GM18909 (cell line): ENCODE measurements around the gene SLC8B1.
A peak's percentile ranks its signal among the peaks of the same experiment; 100 is the strongest.
"Not testable (repeated sequence)": the region's sequence is repeated elsewhere in the genome, so short reads cannot be mapped to it uniquely, and the experiment has no call there.

ENCODE experiments used
- ATAC-seq: cut with Tn5 transposase; IDR thresholded peaks from one replicate; pipeline ENCODE4 v1.9.1; 2021; ENCODE audit warnings: mild to moderate bottlenecking; ENCODE audit not compliant: unreplicated experiment, poor library complexity

Gene SLC8B1

GRCh38 chr12:113358381-113359132 is 23.6 kb upstream of the SLC8B1 start, which contains the start of gene PLBD2:
Gene PLBD2, plus strand, starts transcription at chr12:113358587. Its CDS starts 14 bp downstream, at chr12:113358601.
- ATAC-seq: peak; percentile 88

- not testable (repeated sequence) for ATAC-seq
Measured at GRCh38 chr12:113354192-113354591, 19.3 kb upstream of the SLC8B1 start.

DNA sequence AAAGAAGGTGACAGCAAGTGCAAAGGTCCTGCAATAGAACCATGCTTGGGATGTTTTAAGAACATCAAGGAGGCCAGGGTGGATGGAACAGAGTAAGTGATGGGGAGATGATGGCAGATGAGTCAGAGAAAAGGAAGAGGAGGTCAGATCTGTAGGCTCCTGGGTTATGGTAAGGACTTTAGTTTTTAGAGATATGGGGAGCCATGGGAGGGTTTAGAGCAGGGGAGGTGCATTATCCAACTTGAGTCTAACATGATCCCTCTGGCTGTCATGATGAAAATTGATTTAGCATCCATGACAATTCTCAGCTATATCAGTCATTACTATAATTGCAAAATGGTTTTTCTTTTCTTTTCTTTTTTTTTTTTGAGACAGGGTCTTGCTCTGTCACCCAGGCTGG is 16.2 kb upstream of the SLC8B1 start:
- no peak for ATAC-seq

GRCh38 chr12:113348849-113349536 is 14.1 kb upstream of the SLC8B1 start:
- no peak for ATAC-seq

DNA sequence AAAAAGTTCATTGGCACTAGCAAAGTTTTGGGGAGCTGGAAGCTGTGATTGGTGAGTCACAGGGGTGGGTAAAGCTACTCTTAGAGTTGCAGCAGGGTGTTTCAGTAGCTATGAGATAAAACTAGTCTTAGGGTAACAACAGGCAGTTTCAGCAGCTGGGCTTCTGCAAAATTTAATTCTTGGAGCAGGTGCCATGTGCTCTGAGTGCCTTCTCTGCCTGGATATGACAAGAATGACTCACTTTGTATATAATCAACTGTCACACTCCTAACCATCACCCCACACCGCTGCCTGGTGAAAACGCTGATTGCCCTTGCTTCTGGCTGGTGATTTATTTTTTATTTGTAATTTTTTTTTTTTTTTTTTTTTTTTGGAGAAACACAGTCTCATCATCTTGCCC is 13.0 kb upstream of the SLC8B1 start:
- no peak for ATAC-seq

- no peak for ATAC-seq
Measured at GRCh38 chr12:113347107-113347506, 12.2 kb upstream of the SLC8B1 start.

DNA sequence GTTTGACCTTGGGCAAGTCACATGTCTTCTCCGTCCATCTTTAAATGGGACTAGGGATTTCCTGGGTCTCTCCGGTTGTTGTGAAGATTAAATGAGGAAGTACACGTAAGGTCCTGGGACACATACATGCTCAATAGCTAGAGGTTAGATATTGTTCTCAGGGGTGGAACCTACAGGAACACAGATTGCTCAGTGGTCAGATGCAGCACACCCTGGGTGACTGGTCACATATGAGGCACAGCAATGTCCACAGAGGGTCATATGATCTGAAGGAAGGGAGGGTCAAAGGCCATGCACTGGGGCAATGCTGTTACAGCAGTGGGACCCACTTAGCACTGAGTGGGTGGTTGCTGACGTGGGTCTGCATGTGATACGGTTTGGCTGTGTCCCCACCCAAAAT is 11.4 kb upstream of the SLC8B1 start:
- ATAC-seq: no peak

GRCh38 chr12:113345318-113345717 is 10.4 kb upstream of the SLC8B1 start:
- no peak for ATAC-seq

- ATAC-seq: no peak
Measured at GRCh38 chr12:113341535-113341934, 6.6 kb upstream of the SLC8B1 start.

GRCh38 chr12:113340061-113340460 is 5.2 kb upstream of the SLC8B1 start:
- ATAC-seq: no peak

- ATAC-seq: no peak
Measured at GRCh38 chr12:113339540-113339939, 4.6 kb upstream of the SLC8B1 start.

GRCh38 chr12:113333877-113334785 is 778 bp downstream of the SLC8B1 start:
- ATAC-seq: peak; percentile 16

DNA sequence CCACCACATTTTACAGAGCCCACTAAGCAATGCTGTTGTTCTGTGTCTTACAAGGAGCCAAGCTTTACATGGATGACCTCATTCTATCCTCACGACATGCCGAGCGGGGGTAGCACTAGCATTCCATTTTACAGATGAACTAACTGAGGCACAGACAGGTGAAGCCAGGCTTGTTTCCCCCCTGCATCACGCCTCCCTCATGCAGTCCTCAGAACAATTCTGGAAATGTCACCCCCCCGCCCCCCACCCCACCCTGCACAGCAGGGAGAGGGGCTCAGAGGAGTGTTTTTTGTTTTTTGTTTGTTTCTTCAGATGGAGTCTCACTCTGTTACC is 1.5 kb downstream of the SLC8B1 start:
- no peak for ATAC-seq

DNA sequence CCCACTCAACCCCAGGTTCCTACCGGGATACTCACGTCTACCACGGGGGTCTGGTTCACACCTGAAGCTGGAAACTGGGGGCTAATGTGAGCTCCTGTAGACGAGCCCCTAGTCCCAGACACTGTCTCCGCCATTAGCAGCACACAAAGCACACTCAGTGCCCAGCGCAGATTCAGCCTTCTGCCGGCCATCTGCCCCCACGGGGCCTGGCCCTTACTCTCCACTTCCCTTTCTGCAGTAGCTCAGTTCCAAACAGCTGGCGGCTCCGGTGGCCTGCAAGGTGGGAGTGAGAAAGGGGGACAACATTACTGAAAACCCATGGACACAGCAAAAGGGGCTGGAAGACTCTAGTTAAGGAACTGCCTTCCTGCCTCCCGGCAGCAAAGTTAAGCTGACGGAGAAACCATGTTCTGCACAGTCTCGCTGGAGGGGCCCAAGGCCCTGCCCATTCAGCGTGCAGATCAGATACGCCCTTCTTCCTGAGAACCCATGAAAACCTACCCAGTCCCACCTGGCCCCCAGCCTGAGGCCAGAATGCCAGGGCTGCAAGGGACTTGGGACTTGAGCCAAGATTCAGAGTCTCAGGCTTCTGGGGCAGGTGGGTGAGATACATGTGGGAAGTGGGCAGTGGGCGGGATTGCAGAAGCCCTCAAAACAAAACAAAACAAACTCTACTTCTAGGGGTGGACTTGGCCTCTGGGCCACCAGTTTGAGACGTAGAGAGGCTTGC is 2.1 kb downstream of the SLC8B1 start:
- no peak for ATAC-seq

DNA sequence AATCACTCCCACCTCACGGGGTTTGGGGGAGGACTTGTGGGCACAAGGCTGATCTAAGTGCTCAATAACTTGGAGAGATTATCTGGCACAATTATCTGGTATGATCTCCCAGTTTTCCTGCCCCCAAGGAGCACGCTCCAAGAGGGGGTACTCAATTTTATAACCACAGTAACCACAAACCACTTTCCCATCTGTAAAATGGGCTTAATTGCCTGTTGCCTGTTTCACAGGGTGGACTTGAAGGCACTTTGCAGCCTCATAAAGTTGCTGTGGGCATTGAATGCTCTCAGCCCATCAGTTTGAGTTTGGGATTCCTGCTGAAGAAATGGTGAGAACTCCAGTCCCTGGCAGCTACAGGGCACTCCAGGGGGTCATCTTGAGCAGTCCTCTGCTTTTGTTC is 4.4 kb downstream of the SLC8B1 start:
- no peak for ATAC-seq

- no peak for ATAC-seq
Measured at GRCh38 chr12:113329791-113330417, 5.0 kb downstream of the SLC8B1 start.

GRCh38 chr12:113329022-113329790 is 5.7 kb downstream of the SLC8B1 start:
- ATAC-seq: no peak

GRCh38 chr12:113328368-113328889 is 6.5 kb downstream of the SLC8B1 start:
- ATAC-seq: no peak
